WTC11 (cell line): Measurements from ENCODE around the gene TET3. TPM values are rescaled to one million over a fixed set of nuclear protein-coding genes. Genes with fewer than 3 reads are reported as not detected.
A peak's percentile ranks its signal among the peaks of the same experiment; 100 is the strongest.

Experiments used
- ATAC-seq: fragments of 200-7000 bp; cut with Tn5 transposase; 2 replicates; pipeline ENCODE4 v1.10.0; 2021; ENCODE audit warnings: mild to moderate bottlenecking, moderate library complexity
- CTCF ChIA-PET: fragments of 300-600 bp; sonication (Branson Sonifier 250); formaldehyde crosslinking; loops from one replicate; lab custom pipeline; 2021; ENCODE audit warnings: antibody characterized with exemption; lab: Charles Lee
- POLR2A ChIA-PET: fragments of 350-600 bp; sonication (Branson Sonifier 250); formaldehyde crosslinking; loops from one replicate; lab custom pipeline; 2021; ENCODE audit warnings: antibody characterized with exemption; lab: Charles Lee
- DNase-seq: peaks from one replicate; pipeline ENCODE4 v3.0.0; 2021; ENCODE audit warnings: low spot score
- H3K27ac Mint-ChIP-seq: 2 replicates; pipeline ENCODE4 v1.8.0; 2021; ENCODE audit warnings: mixed read lengths
- H3K27me3 Mint-ChIP-seq: 2 replicates; pipeline ENCODE4 v1.8.0; 2021; ENCODE audit warnings: low read depth, mild to moderate bottlenecking, moderate library complexity, mixed read lengths
- H3K36me3 Mint-ChIP-seq: 2 replicates; pipeline ENCODE4 v1.8.0; 2021; ENCODE audit warnings: mixed read lengths
- H3K4me1 Mint-ChIP-seq: 2 replicates; pipeline ENCODE4 v1.8.0; 2022; ENCODE audit warnings: mixed read lengths
- H3K4me3 Mint-ChIP-seq: 2 replicates; pipeline ENCODE4 v1.8.0; 2021; ENCODE audit warnings: mild to moderate bottlenecking, moderate library complexity, mixed read lengths
- H3K9me3 Mint-ChIP-seq: 2 replicates; pipeline ENCODE4 v1.8.0; 2021; ENCODE audit warnings: mixed read lengths
- CBFB ChIP-seq: sonication (generic); formaldehyde crosslinking; IDR thresholded peaks from 2 replicates; pipeline ENCODE4 v1.8.1; 2022; ENCODE audit warnings: mild to moderate bottlenecking, low read depth, missing genetic modification reagents
- ELF4 ChIP-seq: sonication (generic); formaldehyde crosslinking; IDR thresholded peaks from 2 replicates; pipeline ENCODE4 v1.8.1; 2022; ENCODE audit warnings: low read depth, mild to moderate bottlenecking, moderate library complexity, missing genetic modification reagents
- FOXK1 ChIP-seq: sonication (generic); formaldehyde crosslinking; IDR thresholded peaks from 2 replicates; pipeline ENCODE4 v1.8.0; 2022; ENCODE audit warnings: mild to moderate bottlenecking, moderate library complexity, missing genetic modification reagents
- JUN ChIP-seq: sonication (generic); formaldehyde crosslinking; IDR thresholded peaks from 2 replicates; pipeline ENCODE4 v1.8.0; 2023; ENCODE audit warnings: mild to moderate bottlenecking, missing genetic modification reagents
- NFE2L1 ChIP-seq: sonication (generic); formaldehyde crosslinking; IDR thresholded peaks from 2 replicates; pipeline ENCODE4 v1.8.1; 2023; ENCODE audit warnings: missing genetic modification reagents
- NFYB ChIP-seq: sonication (generic); formaldehyde crosslinking; conservative IDR thresholded peaks from 2 replicates; pipeline ENCODE4 v1.8.0; 2022; ENCODE audit warnings: low read depth, missing genetic modification reagents
- OVOL2 ChIP-seq: fragments of 250-450 bp; sonication (Bioruptor Pico); IDR thresholded peaks from 2 replicates; pipeline ENCODE4 v1.9.0; 2021; ENCODE audit warnings: mild to moderate bottlenecking, borderline replicate concordance
- RELA ChIP-seq: sonication (generic); formaldehyde crosslinking; IDR thresholded peaks from 2 replicates; pipeline ENCODE4 v1.8.1; 2022; ENCODE audit warnings: missing genetic modification reagents, mild to moderate bottlenecking, borderline replicate concordance
- RORB ChIP-seq: fragments of 250-450 bp; sonication (Bioruptor Pico); IDR thresholded peaks from 2 replicates; pipeline ENCODE4 v1.9.0; 2021; ENCODE audit warnings: mild to moderate bottlenecking
- SMAD3 ChIP-seq: sonication (generic); formaldehyde crosslinking; IDR thresholded peaks from 2 replicates; pipeline ENCODE4 v1.8.0; 2022; ENCODE audit warnings: missing genetic modification reagents, mild to moderate bottlenecking, borderline replicate concordance
- TEAD1 ChIP-seq: sonication (generic); formaldehyde crosslinking; IDR thresholded peaks from 2 replicates; pipeline ENCODE4 v1.8.0; 2022; ENCODE audit warnings: mild to moderate bottlenecking, missing genetic modification reagents
- ZNF121 ChIP-seq: sonication (generic); formaldehyde crosslinking; IDR thresholded peaks from 2 replicates; pipeline ENCODE4 v1.8.0; 2023; ENCODE audit warnings: missing genetic modification reagents
- ZNF138 ChIP-seq: sonication (generic); formaldehyde crosslinking; conservative IDR thresholded peaks from 2 replicates; pipeline ENCODE4 v1.8.1; 2022; ENCODE audit warnings: mild to moderate bottlenecking, moderate library complexity, missing genetic modification reagents
- ZNF396 ChIP-seq: fragments of 250-450 bp; sonication (Bioruptor Pico); IDR thresholded peaks from 2 replicates; pipeline ENCODE4 v1.8.0; 2021; ENCODE audit warnings: mild to moderate bottlenecking, moderate library complexity, borderline replicate concordance
- ZNF416 ChIP-seq: fragments of 250-450 bp; sonication (Bioruptor Pico); IDR thresholded peaks from 2 replicates; pipeline ENCODE4 v1.9.0; 2021; ENCODE audit warnings: mild to moderate bottlenecking, inconsistent platforms
- total RNA-seq: library from RNA; stranded (reverse); gene quantifications from 3 replicates; pipeline ENCODE4 v1.2.3, GENCODE V29; 2021
- TF ChIP-seq, protein P1 (sequence below): sonication (generic); formaldehyde crosslinking; IDR thresholded peaks from 2 replicates; pipeline ENCODE4 v1.8.1; 2023; ENCODE audit warnings: mild to moderate bottlenecking, missing genetic modification reagents
- TF ChIP-seq, protein P2 (sequence below): fragments of 200-600 bp; IDR thresholded peaks from 2 replicates; pipeline ENCODE4 v1.8.0; 2022; ENCODE audit warnings: antibody characterized with exemption
- TF ChIP-seq, protein P3 (sequence below): sonication (generic); formaldehyde crosslinking; IDR thresholded peaks from 2 replicates; pipeline ENCODE4 v1.8.0; 2022; ENCODE audit warnings: mild to moderate bottlenecking, missing genetic modification reagents
- TF ChIP-seq, protein P4 (sequence below): sonication (generic); formaldehyde crosslinking; conservative IDR thresholded peaks from 2 replicates; pipeline ENCODE4 v1.8.1; 2023; ENCODE audit warnings: mild to moderate bottlenecking, low read depth, missing genetic modification reagents, moderate library complexity
- TF ChIP-seq, protein P5 (sequence below): fragments of 250-450 bp; sonication (Bioruptor Pico); IDR thresholded peaks from 2 replicates; pipeline ENCODE4 v1.9.0; 2021; ENCODE audit warnings: mild to moderate bottlenecking
- TF ChIP-seq, protein P6 (sequence below): fragments of 250-450 bp; sonication (Bioruptor Pico); IDR thresholded peaks from 2 replicates; pipeline ENCODE4 v2.1.2; 2022; ENCODE audit warnings: mild to moderate bottlenecking, moderate library complexity
- TF ChIP-seq, protein P7 (sequence below): sonication (generic); formaldehyde crosslinking; IDR thresholded peaks from 2 replicates; pipeline ENCODE4 v1.8.1; 2023; ENCODE audit warnings: mild to moderate bottlenecking, missing genetic modification reagents, moderate library complexity

Gene TET3
- total RNA-seq, 1 experiment from 2014 or later, result 19.3 TPM

DNA sequence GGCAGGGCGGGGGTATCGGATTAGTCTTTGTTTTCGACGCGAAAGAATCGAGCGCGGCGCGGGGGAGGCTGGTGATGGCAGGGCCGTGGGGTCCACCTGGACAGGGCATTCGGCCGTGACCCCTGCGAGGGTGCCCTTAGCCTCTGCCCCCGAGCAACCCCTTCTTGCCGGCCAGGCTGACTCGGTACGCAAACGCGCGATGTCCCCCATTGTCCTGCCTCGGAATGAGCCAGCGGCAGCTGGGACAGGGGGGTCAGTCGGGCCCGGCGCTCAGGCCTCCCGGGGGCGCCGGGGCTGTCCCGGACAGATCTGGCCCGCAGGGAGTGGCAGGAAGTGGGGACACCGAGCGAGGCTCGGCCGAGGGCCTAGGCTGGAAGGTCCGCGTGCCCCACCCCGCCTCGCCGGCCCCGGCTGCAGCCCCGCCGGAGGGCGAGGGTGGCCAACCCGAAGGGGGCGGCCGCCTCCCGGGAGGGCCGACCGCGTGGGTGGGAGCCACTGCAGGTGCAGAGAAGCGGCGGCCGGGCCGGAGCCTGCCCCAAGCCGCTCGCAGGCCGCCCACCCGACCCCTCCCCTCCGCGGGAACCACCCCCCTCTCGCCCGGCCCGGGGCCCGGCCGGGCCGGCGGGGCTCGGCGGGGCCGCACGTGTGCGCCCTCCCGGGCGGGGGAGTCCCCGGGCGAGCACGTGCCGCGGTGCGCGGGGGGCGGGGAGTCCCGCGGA is at the start of gene TET3 (continued):
- TF ChIP-seq, protein P1, sequence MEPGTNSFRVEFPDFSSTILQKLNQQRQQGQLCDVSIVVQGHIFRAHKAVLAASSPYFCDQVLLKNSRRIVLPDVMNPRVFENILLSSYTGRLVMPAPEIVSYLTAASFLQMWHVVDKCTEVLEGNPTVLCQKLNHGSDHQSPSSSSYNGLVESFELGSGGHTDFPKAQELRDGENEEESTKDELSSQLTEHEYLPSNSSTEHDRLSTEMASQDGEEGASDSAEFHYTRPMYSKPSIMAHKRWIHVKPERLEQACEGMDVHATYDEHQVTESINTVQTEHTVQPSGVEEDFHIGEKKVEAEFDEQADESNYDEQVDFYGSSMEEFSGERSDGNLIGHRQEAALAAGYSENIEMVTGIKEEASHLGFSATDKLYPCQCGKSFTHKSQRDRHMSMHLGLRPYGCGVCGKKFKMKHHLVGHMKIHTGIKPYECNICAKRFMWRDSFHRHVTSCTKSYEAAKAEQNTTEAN (CRISPR knock-in tag), result 0 out of 2 replicates have a peak, but pooled peaks have one; percentile 39
- TF ChIP-seq, protein P2, sequence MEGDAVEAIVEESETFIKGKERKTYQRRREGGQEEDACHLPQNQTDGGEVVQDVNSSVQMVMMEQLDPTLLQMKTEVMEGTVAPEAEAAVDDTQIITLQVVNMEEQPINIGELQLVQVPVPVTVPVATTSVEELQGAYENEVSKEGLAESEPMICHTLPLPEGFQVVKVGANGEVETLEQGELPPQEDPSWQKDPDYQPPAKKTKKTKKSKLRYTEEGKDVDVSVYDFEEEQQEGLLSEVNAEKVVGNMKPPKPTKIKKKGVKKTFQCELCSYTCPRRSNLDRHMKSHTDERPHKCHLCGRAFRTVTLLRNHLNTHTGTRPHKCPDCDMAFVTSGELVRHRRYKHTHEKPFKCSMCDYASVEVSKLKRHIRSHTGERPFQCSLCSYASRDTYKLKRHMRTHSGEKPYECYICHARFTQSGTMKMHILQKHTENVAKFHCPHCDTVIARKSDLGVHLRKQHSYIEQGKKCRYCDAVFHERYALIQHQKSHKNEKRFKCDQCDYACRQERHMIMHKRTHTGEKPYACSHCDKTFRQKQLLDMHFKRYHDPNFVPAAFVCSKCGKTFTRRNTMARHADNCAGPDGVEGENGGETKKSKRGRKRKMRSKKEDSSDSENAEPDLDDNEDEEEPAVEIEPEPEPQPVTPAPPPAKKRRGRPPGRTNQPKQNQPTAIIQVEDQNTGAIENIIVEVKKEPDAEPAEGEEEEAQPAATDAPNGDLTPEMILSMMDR, result no peak
- TF ChIP-seq RORB, result no peak
- TF ChIP-seq ZNF121 (CRISPR knock-in tag), result 0 out of 2 replicates have a peak, but pooled peaks have one; percentile 13
- 0 out of 2 replicates have a peak, but pooled peaks have one; percentile 34 for TF ChIP-seq CBFB (CRISPR knock-in tag)
- TF ChIP-seq, protein P3, sequence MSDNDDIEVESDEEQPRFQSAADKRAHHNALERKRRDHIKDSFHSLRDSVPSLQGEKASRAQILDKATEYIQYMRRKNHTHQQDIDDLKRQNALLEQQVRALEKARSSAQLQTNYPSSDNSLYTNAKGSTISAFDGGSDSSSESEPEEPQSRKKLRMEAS, result peak; percentile 74
- TF ChIP-seq ZNF138 (CRISPR knock-in tag), result no peak
- peak; percentile 15; the same call in 1 of the 2 replicates for TF ChIP-seq FOXK1 (CRISPR knock-in tag)
- TF ChIP-seq TEAD1 (CRISPR knock-in tag), result no peak
- no peak for TF ChIP-seq ZNF396 (CRISPR knock-in tag)
- no peak for TF ChIP-seq RELA (CRISPR knock-in tag)
- no peak for TF ChIP-seq OVOL2 (CRISPR knock-in tag)
- no peak; the same call in 1 of the 2 replicates for TF ChIP-seq SMAD3 (CRISPR knock-in tag)
- TF ChIP-seq, protein P4, sequence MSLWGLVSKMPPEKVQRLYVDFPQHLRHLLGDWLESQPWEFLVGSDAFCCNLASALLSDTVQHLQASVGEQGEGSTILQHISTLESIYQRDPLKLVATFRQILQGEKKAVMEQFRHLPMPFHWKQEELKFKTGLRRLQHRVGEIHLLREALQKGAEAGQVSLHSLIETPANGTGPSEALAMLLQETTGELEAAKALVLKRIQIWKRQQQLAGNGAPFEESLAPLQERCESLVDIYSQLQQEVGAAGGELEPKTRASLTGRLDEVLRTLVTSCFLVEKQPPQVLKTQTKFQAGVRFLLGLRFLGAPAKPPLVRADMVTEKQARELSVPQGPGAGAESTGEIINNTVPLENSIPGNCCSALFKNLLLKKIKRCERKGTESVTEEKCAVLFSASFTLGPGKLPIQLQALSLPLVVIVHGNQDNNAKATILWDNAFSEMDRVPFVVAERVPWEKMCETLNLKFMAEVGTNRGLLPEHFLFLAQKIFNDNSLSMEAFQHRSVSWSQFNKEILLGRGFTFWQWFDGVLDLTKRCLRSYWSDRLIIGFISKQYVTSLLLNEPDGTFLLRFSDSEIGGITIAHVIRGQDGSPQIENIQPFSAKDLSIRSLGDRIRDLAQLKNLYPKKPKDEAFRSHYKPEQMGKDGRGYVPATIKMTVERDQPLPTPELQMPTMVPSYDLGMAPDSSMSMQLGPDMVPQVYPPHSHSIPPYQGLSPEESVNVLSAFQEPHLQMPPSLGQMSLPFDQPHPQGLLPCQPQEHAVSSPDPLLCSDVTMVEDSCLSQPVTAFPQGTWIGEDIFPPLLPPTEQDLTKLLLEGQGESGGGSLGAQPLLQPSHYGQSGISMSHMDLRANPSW (CRISPR knock-in tag), result no peak
- TF ChIP-seq, protein P5, sequence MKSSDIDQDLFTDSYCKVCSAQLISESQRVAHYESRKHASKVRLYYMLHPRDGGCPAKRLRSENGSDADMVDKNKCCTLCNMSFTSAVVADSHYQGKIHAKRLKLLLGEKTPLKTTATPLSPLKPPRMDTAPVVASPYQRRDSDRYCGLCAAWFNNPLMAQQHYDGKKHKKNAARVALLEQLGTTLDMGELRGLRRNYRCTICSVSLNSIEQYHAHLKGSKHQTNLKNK (CRISPR knock-in tag), result no peak
- no peak for TF ChIP-seq ZNF416 (CRISPR knock-in tag)

DNA sequence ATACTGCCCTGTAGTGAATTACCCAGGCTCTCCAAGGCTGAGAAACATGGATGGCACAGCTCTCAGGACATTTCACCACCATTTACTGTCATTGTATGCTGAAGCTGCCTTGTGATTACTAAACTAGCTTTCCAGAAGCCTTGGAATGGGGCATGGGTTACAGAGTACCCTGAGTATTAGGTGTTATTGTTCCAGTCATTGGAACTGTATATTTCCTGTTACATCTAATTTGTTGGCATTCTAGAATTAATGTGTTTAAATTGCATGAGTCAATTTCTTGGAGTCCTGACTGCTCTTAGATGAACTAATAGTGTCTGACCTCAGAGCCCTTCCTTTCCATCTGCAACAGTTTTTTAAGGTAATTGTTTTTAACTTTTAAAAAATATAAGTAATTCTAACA is 49.1 kb upstream of the TET3 start:
- ChIA-PET CTCF (no interaction called here), POLR2A (no interaction called here)
- H3K27ac Mint-ChIP-seq, result no peak overlapping the region

More for the DNA sequence above, 49.1 kb upstream of the TET3 start:
- Mint-ChIP-seq H3K27me3 (no peaks in the 10 kb centered on the region), H3K9me3 (no peaks in the 10 kb centered on the region), H3K36me3 (peaks cover 5% of the 10 kb centered on the region; the same call in 1 of the 2 replicates), H3K4me3 (no peak overlapping the region), H3K4me1 (peaks cover 4% of the 10 kb centered on the region; the same call in 1 of the 2 replicates)
- DNase-seq (no peak), ATAC-seq (no peak)
- TF ChIP-seq ELF4 (CRISPR knock-in tag), result no peak
- TF ChIP-seq NFYB (CRISPR knock-in tag), result no peak
- TF ChIP-seq, protein P6, sequence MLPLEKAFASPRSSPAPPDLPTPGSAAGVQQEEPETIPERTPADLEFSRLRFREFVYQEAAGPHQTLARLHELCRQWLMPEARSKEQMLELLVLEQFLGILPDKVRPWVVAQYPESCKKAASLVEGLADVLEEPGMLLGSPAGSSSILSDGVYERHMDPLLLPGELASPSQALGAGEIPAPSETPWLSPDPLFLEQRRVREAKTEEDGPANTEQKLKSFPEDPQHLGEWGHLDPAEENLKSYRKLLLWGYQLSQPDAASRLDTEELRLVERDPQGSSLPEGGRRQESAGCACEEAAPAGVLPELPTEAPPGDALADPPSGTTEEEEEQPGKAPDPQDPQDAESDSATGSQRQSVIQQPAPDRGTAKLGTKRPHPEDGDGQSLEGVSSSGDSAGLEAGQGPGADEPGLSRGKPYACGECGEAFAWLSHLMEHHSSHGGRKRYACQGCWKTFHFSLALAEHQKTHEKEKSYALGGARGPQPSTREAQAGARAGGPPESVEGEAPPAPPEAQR, result no peak
- TF ChIP-seq JUN, result no peak
- TF ChIP-seq, protein P7, sequence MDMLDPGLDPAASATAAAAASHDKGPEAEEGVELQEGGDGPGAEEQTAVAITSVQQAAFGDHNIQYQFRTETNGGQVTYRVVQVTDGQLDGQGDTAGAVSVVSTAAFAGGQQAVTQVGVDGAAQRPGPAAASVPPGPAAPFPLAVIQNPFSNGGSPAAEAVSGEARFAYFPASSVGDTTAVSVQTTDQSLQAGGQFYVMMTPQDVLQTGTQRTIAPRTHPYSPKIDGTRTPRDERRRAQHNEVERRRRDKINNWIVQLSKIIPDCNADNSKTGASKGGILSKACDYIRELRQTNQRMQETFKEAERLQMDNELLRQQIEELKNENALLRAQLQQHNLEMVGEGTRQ, result no peak
- no peak for TF ChIP-seq NFE2L1
